GM23338 (cell line): ENCODE measurements around the gene CACTIN. TPM values are rescaled to one million over a fixed set of nuclear protein-coding genes. Genes with fewer than 3 reads are reported as not detected.

Source experiments
- ATAC-seq: fragments of 200-7000 bp; cut with Tn5 transposase; 3 replicates; pipeline ENCODE4 v1.9.1; 2020
- DNase-seq: peaks from one replicate; pipeline ENCODE4 v3.0.0-alpha.2; 2015; ENCODE audit warnings: low spot score
- H2AFZ ChIP-seq: fragments of 200-600 bp; sonication (generic); 2 replicates; pipeline ENCODE4 v1.8.0; 2016; ENCODE audit warnings: antibody characterized with exemption, mild to moderate bottlenecking, moderate library complexity
- H3F3A ChIP-seq: fragments of 200-600 bp; sonication (generic); replicated peaks from 2 replicates; pipeline ENCODE4 v1.8.0; 2017; ENCODE audit warnings: antibody characterized with exemption, mixed run types, low read depth
- H3K27ac ChIP-seq: fragments of 200-600 bp; sonication (generic); 2 replicates; pipeline ENCODE4 v1.6.1; 2016; ENCODE audit warnings: low read depth
- H3K27me3 ChIP-seq: fragments of 200-600 bp; sonication (generic); 2 replicates; pipeline ENCODE4 v1.8.0; 2016; ENCODE audit warnings: mild to moderate bottlenecking, mixed run types, moderate library complexity; ENCODE audit not compliant: insufficient read depth
- H3K36me3 ChIP-seq: fragments of 200-600 bp; sonication (generic); 2 replicates; pipeline ENCODE4 v1.8.0; 2016; ENCODE audit warnings: mild to moderate bottlenecking; ENCODE audit not compliant: insufficient read depth
- H3K4me1 ChIP-seq: fragments of 200-600 bp; sonication (generic); 2 replicates; pipeline ENCODE4 v1.8.0; 2016; ENCODE audit warnings: mild to moderate bottlenecking, moderate library complexity; ENCODE audit not compliant: insufficient read depth
- H3K4me2 ChIP-seq: fragments of 200-600 bp; sonication (generic); 2 replicates; pipeline ENCODE4 v1.7.1; 2017; ENCODE audit warnings: mixed run types
- H3K4me3 ChIP-seq: fragments of 200-600 bp; sonication (generic); 2 replicates; pipeline ENCODE4 v1.6.1; 2016; ENCODE audit warnings: mixed run types
- H3K79me2 ChIP-seq: fragments of 200-600 bp; sonication (generic); replicated peaks from 2 replicates; pipeline ENCODE4 v1.8.0; 2017; ENCODE audit warnings: mild to moderate bottlenecking; ENCODE audit not compliant: insufficient read depth
- H3K9me2 ChIP-seq: fragments of 200-600 bp; sonication (generic); 2 replicates; pipeline ENCODE4 v1.8.0; 2017; ENCODE audit not compliant: insufficient read depth
- H4K20me1 ChIP-seq: fragments of 200-600 bp; sonication (generic); replicated peaks from 2 replicates; pipeline ENCODE4 v1.8.0; 2017; ENCODE audit warnings: mild to moderate bottlenecking; ENCODE audit not compliant: insufficient read depth
- H3K27ac Mint-ChIP-seq: 2 replicates; pipeline ENCODE4 v1.8.0; 2020; ENCODE audit warnings: inconsistent platforms, mild to moderate bottlenecking, moderate library complexity, mixed read lengths
- H3K27me3 Mint-ChIP-seq: 3 replicates; pipeline ENCODE4 v1.8.0; 2022; ENCODE audit warnings: low read depth, mild to moderate bottlenecking, moderate library complexity, mixed read lengths, inconsistent platforms; ENCODE audit not compliant: insufficient read depth, poor library complexity
- H3K36me3 Mint-ChIP-seq: 3 replicates; pipeline ENCODE4 v1.8.0; 2021; ENCODE audit warnings: low read depth, mild to moderate bottlenecking, inconsistent platforms, moderate library complexity, mixed read lengths
- H3K4me1 Mint-ChIP-seq: 3 replicates; pipeline ENCODE4 v1.8.0; 2020; ENCODE audit warnings: mild to moderate bottlenecking, inconsistent platforms, mixed read lengths
- H3K4me3 Mint-ChIP-seq: 3 replicates; pipeline ENCODE4 v1.8.0; 2021; ENCODE audit warnings: moderate library complexity, mild to moderate bottlenecking, inconsistent platforms, mixed read lengths
- H3K9me3 Mint-ChIP-seq: 3 replicates; pipeline ENCODE4 v1.8.0; 2020; ENCODE audit warnings: moderate library complexity, mild to moderate bottlenecking, inconsistent platforms, mixed read lengths
- EZH2phosphoT487 ChIP-seq: fragments of 200-600 bp; sonication (generic); IDR thresholded peaks from one replicate; pipeline ENCODE4 v1.8.1; 2018; ENCODE audit warnings: antibody characterized with exemption; ENCODE audit not compliant: unreplicated experiment
- NANOG ChIP-seq: IDR thresholded peaks from 2 replicates; pipeline ENCODE4 v1.6.1; 2016; ENCODE audit warnings: antibody characterized with exemption, borderline replicate concordance
- POLR2AphosphoS5 ChIP-seq: IDR thresholded peaks from 2 replicates; pipeline ENCODE4 v1.6.1; 2016; ENCODE audit warnings: antibody characterized with exemption, low read depth
- ZNF114 ChIP-seq: fragments of 250-450 bp; sonication (Bioruptor Pico); IDR thresholded peaks from 2 replicates; pipeline ENCODE4 v1.5.0; 2020; ENCODE audit warnings: mild to moderate bottlenecking, moderate library complexity
- ZNF331 ChIP-seq: fragments of 250-450 bp; sonication (Bioruptor Pico); IDR thresholded peaks from 2 replicates; pipeline ENCODE4 v1.5.0; 2020; ENCODE audit warnings: low read depth, mild to moderate bottlenecking, moderate library complexity
- polyA plus RNA-seq: library from polyadenylated mRNA; unstranded; fragments of >200 nt; fragmentation: Nextera tagmentation; extraction: Ambion mirVana; gene quantifications from 2 replicates; pipeline ENCODE4 v1.2.1, GENCODE V29; 2016
- total RNA-seq: library from RNA; depleted of rRNA; stranded (reverse); fragments of >200 nt; shearing (Covaris generic); gene quantifications from 2 replicates; pipeline ENCODE4 v1.2.3, GENCODE V29; 2014
- TF ChIP-seq, protein P1 (sequence below), 2 experiments: fragments of 200-600 bp in 1 of 2; sonication (generic) in 1 of 2; conservative IDR thresholded peaks; 2 replicates each; pipeline versions ENCODE4 v1.5.1 to v1.6.1; 2016 to 2017; ENCODE audit warnings: antibody characterized with exemption in 2 of 2, low read depth in 2 of 2, mild to moderate bottlenecking in 2 of 2, moderate library complexity in 1 of 2
- TF ChIP-seq, protein P2 (sequence below): IDR thresholded peaks from 2 replicates; pipeline ENCODE4 v1.6.1; 2016; ENCODE audit warnings: antibody characterized with exemption
- TF ChIP-seq, protein P3 (sequence below): fragments of 250-450 bp; sonication (Bioruptor Pico); IDR thresholded peaks from 2 replicates; pipeline ENCODE4 v1.5.0; 2020; ENCODE audit warnings: mild to moderate bottlenecking, moderate library complexity

CACTIN gene
- total and polyA plus RNA-seq, 2 experiments from 2014 or later, result 14.3 to 47.4 TPM

DNA sequence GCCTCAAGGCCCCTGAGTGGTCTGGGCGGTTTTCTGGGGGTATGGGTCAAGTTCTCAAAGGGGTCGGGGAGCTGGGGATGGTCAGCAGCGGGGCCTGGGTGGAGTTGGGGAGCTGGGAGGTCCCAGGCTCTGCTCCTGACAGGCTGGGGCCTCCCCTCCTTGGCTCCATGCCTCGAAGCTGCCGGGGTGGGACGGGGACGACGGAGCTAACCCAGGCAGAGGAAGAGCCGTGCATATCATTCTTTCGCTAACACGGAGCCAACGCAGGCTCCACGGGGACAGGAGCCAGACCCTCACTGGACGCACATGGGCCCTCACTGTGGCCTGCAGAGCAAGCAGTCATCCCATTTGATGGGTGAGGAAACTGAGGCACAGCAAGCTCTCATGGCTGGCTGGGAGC lies 25.8 kb upstream of the CACTIN start:
- peaks cover 10% of the 10 kb centered on the region for H3K36me3 Mint-ChIP-seq
- no peak for ATAC-seq

DNA sequence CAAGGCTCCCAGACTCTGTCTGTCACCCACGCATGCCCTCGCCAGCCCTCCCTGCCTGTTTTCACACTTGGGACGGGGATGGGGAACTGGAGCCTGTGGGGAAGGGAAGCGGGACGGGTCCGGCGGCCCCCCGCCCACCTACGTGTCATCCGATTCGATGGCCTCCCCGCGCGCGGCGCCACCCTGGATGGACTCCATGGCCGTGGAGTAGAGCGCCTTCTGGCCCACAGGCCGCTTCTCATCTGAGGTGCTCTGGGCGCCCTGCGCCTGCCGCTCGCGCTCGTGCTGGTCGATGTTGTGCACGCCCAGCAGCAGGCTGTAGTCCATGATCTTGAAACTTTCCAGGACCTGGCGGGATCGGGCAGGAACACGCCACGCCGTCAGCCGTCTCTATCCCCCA lies 25.1 kb upstream of the CACTIN start:
- H3K27me3 Mint-ChIP-seq, result peaks cover 3% of the 10 kb centered on the region

More for the DNA sequence above, 25.8 kb upstream of the CACTIN start:
- peaks cover 3% of the 10 kb centered on the region for H3K27me3 Mint-ChIP-seq
- no peak overlapping the region for H3K4me3 ChIP-seq
- no peaks in the 10 kb centered on the region for H3K4me1 Mint-ChIP-seq
- no peak for DNase-seq
- H3K36me3 ChIP-seq, result no peaks in the 10 kb centered on the region
- H3K27ac Mint-ChIP-seq, result no peak overlapping the region
- H3F3A ChIP-seq, result no peaks in the 10 kb centered on the region
- no peaks in the 10 kb centered on the region for H3K9me2 ChIP-seq
- H4K20me1 ChIP-seq, result no peaks in the 10 kb centered on the region; the same call in 1 of the 2 replicates
- H3K27ac ChIP-seq, result no peak overlapping the region
- H3K4me2 ChIP-seq, result no peak overlapping the region
- H3K79me2 ChIP-seq, result no peaks in the 10 kb centered on the region
- no peak overlapping the region for H3K4me3 Mint-ChIP-seq
- no peaks in the 10 kb centered on the region for H3K9me3 Mint-ChIP-seq
- no peaks in the 10 kb centered on the region for H3K27me3 ChIP-seq
- no peak overlapping the region for H2AFZ ChIP-seq
- H3K4me1 ChIP-seq, result no peaks in the 10 kb centered on the region
- TF ChIP-seq POLR2AphosphoS5, result no peak

More for the DNA sequence above, 25.1 kb upstream of the CACTIN start:
- Histone ChIP-seq H3F3A (no peaks in the 10 kb centered on the region), H3K27ac (no peak overlapping the region), H3K36me3 (no peaks in the 10 kb centered on the region), H3K4me2 (no peak overlapping the region), H3K9me2 (no peaks in the 10 kb centered on the region), H3K27me3 (no peaks in the 10 kb centered on the region), H3K79me2 (no peaks in the 10 kb centered on the region), H2AFZ (no peak overlapping the region), H3K4me3 (no peak overlapping the region), H3K4me1 (no peaks in the 10 kb centered on the region), H4K20me1 (no peaks in the 10 kb centered on the region; the same call in 1 of the 2 replicates)
- DNase-seq (no peak), ATAC-seq (no peak)
- Mint-ChIP-seq H3K4me3 (no peak overlapping the region), H3K36me3 (peaks cover 5% of the 10 kb centered on the region; the same call in 1 of the 3 replicates), H3K27ac (no peak overlapping the region), H3K9me3 (no peaks in the 10 kb centered on the region), H3K4me1 (no peaks in the 10 kb centered on the region)
- TF ChIP-seq ZNF114 (CRISPR knock-in tag), result no peak
- TF ChIP-seq, protein P1, sequence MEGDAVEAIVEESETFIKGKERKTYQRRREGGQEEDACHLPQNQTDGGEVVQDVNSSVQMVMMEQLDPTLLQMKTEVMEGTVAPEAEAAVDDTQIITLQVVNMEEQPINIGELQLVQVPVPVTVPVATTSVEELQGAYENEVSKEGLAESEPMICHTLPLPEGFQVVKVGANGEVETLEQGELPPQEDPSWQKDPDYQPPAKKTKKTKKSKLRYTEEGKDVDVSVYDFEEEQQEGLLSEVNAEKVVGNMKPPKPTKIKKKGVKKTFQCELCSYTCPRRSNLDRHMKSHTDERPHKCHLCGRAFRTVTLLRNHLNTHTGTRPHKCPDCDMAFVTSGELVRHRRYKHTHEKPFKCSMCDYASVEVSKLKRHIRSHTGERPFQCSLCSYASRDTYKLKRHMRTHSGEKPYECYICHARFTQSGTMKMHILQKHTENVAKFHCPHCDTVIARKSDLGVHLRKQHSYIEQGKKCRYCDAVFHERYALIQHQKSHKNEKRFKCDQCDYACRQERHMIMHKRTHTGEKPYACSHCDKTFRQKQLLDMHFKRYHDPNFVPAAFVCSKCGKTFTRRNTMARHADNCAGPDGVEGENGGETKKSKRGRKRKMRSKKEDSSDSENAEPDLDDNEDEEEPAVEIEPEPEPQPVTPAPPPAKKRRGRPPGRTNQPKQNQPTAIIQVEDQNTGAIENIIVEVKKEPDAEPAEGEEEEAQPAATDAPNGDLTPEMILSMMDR (conservative IDR thresholded peaks at IDR 0.05; ENCODE audit: low read depth in 2 of 2), result no peak
- TF ChIP-seq ZNF331, result no peak
- no peak for TF ChIP-seq POLR2AphosphoS5
- TF ChIP-seq, protein P2, sequence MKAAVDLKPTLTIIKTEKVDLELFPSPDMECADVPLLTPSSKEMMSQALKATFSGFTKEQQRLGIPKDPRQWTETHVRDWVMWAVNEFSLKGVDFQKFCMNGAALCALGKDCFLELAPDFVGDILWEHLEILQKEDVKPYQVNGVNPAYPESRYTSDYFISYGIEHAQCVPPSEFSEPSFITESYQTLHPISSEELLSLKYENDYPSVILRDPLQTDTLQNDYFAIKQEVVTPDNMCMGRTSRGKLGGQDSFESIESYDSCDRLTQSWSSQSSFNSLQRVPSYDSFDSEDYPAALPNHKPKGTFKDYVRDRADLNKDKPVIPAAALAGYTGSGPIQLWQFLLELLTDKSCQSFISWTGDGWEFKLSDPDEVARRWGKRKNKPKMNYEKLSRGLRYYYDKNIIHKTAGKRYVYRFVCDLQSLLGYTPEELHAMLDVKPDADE, result no peak
- TF ChIP-seq NANOG, result no peak
- TF ChIP-seq, protein P3, sequence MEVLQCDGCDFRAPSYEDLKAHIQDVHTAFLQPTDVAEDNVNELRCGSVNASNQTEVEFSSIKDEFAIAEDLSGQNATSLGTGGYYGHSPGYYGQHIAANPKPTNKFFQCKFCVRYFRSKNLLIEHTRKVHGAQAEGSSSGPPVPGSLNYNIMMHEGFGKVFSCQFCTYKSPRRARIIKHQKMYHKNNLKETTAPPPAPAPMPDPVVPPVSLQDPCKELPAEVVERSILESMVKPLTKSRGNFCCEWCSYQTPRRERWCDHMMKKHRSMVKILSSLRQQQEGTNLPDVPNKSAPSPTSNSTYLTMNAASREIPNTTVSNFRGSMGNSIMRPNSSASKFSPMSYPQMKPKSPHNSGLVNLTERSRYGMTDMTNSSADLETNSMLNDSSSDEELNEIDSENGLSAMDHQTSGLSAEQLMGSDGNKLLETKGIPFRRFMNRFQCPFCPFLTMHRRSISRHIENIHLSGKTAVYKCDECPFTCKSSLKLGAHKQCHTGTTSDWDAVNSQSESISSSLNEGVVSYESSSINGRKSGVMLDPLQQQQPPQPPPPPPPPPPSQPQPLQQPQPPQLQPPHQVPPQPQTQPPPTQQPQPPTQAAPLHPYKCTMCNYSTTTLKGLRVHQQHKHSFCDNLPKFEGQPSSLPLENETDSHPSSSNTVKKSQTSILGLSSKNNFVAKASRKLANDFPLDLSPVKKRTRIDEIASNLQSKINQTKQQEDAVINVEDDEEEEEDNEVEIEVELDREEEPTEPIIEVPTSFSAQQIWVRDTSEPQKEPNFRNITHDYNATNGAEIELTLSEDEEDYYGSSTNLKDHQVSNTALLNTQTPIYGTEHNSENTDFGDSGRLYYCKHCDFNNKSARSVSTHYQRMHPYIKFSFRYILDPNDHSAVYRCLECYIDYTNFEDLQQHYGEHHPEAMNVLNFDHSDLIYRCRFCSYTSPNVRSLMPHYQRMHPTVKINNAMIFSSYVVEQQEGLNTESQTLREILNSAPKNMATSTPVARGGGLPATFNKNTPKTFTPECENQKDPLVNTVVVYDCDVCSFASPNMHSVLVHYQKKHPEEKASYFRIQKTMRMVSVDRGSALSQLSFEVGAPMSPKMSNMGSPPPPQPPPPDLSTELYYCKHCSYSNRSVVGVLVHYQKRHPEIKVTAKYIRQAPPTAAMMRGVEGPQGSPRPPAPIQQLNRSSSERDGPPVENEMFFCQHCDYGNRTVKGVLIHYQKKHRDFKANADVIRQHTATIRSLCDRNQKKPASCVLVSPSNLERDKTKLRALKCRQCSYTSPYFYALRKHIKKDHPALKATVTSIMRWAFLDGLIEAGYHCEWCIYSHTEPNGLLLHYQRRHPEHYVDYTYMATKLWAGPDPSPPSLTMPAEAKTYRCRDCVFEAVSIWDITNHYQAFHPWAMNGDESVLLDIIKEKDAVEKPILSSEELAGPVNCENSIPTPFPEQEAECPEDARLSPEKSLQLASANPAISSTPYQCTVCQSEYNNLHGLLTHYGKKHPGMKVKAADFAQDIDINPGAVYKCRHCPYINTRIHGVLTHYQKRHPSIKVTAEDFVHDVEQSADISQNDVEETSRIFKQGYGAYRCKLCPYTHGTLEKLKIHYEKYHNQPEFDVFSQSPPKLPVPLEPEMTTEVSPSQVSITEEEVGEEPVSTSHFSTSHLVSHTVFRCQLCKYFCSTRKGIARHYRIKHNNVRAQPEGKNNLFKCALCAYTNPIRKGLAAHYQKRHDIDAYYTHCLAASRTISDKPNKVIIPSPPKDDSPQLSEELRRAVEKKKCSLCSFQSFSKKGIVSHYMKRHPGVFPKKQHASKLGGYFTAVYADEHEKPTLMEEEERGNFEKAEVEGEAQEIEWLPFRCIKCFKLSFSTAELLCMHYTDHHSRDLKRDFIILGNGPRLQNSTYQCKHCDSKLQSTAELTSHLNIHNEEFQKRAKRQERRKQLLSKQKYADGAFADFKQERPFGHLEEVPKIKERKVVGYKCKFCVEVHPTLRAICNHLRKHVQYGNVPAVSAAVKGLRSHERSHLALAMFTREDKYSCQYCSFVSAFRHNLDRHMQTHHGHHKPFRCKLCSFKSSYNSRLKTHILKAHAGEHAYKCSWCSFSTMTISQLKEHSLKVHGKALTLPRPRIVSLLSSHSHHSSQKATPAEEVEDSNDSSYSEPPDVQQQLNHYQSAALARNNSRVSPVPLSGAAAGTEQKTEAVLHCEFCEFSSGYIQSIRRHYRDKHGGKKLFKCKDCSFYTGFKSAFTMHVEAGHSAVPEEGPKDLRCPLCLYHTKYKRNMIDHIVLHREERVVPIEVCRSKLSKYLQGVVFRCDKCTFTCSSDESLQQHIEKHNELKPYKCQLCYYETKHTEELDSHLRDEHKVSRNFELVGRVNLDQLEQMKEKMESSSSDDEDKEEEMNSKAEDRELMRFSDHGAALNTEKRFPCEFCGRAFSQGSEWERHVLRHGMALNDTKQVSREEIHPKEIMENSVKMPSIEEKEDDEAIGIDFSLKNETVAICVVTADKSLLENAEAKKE (CRISPR knock-in tag), result no peak
- TF ChIP-seq EZH2phosphoT487, result no peak
